ENCODE measurements around the gene JMJD1C. TPM values are rescaled to one million over a fixed set of nuclear protein-coding genes. Genes with fewer than 3 reads are reported as not detected.
"Not testable (repeated sequence)": the region's sequence is repeated elsewhere in the genome, so short reads cannot be mapped to it uniquely, and the experiment has no call there.

The JMJD1C gene, protein sequence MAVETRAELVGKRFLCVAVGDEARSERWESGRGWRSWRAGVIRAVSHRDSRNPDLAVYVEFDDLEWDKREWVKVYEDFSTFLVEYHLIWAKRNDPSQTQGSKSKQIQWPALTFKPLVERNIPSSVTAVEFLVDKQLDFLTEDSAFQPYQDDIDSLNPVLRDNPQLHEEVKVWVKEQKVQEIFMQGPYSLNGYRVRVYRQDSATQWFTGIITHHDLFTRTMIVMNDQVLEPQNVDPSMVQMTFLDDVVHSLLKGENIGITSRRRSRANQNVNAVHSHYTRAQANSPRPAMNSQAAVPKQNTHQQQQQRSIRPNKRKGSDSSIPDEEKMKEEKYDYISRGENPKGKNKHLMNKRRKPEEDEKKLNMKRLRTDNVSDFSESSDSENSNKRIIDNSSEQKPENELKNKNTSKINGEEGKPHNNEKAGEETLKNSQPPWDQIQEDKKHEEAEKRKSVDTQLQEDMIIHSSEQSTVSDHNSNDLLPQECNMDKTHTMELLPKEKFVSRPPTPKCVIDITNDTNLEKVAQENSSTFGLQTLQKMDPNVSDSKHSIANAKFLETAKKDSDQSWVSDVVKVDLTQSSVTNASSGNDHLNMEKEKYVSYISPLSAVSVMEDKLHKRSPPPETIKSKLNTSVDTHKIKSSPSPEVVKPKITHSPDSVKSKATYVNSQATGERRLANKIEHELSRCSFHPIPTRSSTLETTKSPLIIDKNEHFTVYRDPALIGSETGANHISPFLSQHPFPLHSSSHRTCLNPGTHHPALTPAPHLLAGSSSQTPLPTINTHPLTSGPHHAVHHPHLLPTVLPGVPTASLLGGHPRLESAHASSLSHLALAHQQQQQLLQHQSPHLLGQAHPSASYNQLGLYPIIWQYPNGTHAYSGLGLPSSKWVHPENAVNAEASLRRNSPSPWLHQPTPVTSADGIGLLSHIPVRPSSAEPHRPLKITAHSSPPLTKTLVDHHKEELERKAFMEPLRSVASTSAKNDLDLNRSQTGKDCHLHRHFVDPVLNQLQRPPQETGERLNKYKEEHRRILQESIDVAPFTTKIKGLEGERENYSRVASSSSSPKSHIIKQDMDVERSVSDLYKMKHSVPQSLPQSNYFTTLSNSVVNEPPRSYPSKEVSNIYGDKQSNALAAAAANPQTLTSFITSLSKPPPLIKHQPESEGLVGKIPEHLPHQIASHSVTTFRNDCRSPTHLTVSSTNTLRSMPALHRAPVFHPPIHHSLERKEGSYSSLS (N-terminal part only)
- total RNA-seq = 10 to 100 TPM; 68.7 to 74.5 TPM

- Mint-ChIP-seq H3K4me3 (peak within 1 kb of the TSS; percentile 95), H3K36me3 (ENCODE audit: low read depth) (no peaks in the 10 kb centered on the region), H3K4me1 (peaks cover 5% of the 10 kb centered on the region), H3K9me3 (no peaks in the 10 kb centered on the region), H3K27me3 (no peaks in the 10 kb centered on the region), H3K27ac (peak within 1 kb of the TSS; percentile 85)
- peak; percentile 81 for ATAC-seq (replicated peaks)
Observed at GRCh38 chr10:63465293-63466143, at the start of gene JMJD1C. JMJD1C (minus strand) TSS chr10:63465977; CDS start chr10:63465662, 315 bp downstream.

GRCh38 chr10:63515002-63515763, 49.4 kb upstream of the JMJD1C start:
- no peaks in the 10 kb centered on the region for H3K9me3 Mint-ChIP-seq
- peak; percentile 91 for ATAC-seq (replicated peaks)
- H3K4me1 Mint-ChIP-seq = peaks cover 32% of the 10 kb centered on the region
- H3K4me3 Mint-ChIP-seq = peak overlapping the region; percentile 68
- no peaks in the 10 kb centered on the region for H3K27me3 Mint-ChIP-seq
- peak overlapping the region; percentile 89 for H3K27ac Mint-ChIP-seq
- peaks cover 4% of the 10 kb centered on the region for H3K36me3 Mint-ChIP-seq (ENCODE audit: low read depth)

DNA sequence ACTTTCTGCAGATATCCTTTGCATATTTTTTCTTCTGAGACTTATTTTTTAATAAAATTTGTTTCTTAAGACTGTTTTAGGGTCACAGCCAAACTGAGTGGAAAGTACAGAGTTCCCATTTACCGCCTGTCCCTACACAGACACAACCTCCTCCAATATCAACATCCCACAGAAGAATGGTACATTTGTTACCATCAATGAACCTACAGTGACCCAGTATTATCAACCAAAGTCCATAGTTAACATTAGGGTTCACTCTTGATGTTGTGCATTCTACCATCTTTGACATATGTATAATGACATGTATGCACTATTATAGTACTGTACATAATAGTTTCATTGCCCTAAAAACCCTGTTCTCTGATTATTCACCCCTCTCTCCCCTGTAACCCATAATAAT, 40.8 kb upstream of the JMJD1C start:
- H3K4me1 Mint-ChIP-seq = peaks cover 5% of the 10 kb centered on the region
- H3K27ac Mint-ChIP-seq = no peak overlapping the region
- no peak overlapping the region for H3K4me3 Mint-ChIP-seq
- H3K27me3 Mint-ChIP-seq = no peaks in the 10 kb centered on the region
- no peaks in the 10 kb centered on the region for H3K9me3 Mint-ChIP-seq
- no peak for ATAC-seq (replicated peaks)
- no peaks in the 10 kb centered on the region for H3K36me3 Mint-ChIP-seq (ENCODE audit: low read depth)

GRCh38 chr10:63505562-63505961, 39.8 kb upstream of the JMJD1C start:
- no peak overlapping the region for H3K4me3 Mint-ChIP-seq
- ATAC-seq (replicated peaks) = no peak
- no peaks in the 10 kb centered on the region for H3K9me3 Mint-ChIP-seq
- no peaks in the 10 kb centered on the region for H3K27me3 Mint-ChIP-seq
- no peaks in the 10 kb centered on the region for H3K36me3 Mint-ChIP-seq (ENCODE audit: low read depth)
- H3K27ac Mint-ChIP-seq = peak overlapping the region; percentile 53
- H3K4me1 Mint-ChIP-seq = peaks cover 5% of the 10 kb centered on the region

DNA sequence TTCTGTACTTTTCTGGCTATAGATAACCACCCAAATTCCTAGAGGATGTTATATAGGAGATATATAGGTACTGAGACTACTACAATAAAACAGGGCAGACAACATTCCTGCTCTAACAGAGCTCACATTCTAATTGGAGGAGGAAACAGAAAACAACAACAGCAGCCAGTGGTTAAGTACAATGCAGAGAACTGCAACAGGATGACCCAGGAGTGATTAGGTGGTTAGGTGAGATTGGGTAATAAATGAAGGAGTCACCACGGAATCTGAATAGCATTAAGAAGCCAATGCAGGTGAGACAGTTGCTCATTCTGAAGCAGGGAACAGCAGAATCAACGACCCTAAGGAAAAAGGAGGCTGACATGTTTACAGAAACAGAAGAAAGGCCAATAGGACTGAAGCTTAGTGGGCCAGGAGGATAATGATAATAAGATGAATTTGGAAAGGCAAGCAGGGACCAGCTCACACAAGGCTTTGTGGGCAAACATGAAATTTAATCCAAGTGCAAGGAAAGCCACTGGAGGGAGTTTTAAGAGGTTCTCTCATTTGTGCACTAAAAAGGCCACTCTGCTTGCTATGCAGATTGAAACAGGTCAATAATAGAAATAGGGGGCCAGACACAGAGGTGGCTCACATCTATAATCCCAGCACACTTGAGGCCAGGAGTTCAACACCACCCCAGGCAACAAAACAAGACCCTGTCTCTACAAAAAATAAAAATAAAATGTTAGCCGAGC, 38.5 kb upstream of the JMJD1C start:
- H3K4me3 Mint-ChIP-seq = no peak overlapping the region
- H3K36me3 Mint-ChIP-seq (ENCODE audit: low read depth) = no peaks in the 10 kb centered on the region
- H3K9me3 Mint-ChIP-seq = no peaks in the 10 kb centered on the region
- no peaks in the 10 kb centered on the region for H3K27me3 Mint-ChIP-seq
- H3K4me1 Mint-ChIP-seq = peaks cover 5% of the 10 kb centered on the region
- no peak for ATAC-seq (replicated peaks)
- H3K27ac Mint-ChIP-seq = no peak overlapping the region

DNA sequence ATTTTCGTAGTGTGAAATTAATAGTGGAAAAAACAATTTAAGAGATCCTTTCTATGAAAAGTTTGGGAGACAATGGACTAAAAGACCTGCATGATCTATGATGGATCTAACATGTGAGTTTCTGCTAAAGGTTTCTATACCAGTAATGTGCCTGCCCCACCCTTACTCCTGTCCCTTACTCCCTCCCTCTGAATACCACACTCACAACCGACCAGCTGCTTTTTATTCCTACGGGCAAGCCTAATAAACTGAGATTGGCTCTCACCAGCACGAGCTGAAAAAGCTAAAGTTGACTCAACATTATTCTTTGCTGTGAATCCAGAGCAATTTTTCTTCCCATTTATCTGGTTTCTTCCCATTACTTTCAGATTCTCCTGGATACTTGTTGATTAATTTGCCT, 37.6 kb upstream of the JMJD1C start:
- H3K36me3 Mint-ChIP-seq (ENCODE audit: low read depth) = no peaks in the 10 kb centered on the region
- H3K4me1 Mint-ChIP-seq = peaks cover 9% of the 10 kb centered on the region
- no peaks in the 10 kb centered on the region for H3K27me3 Mint-ChIP-seq
- H3K4me3 Mint-ChIP-seq = no peak overlapping the region
- H3K27ac Mint-ChIP-seq = no peak overlapping the region
- H3K9me3 Mint-ChIP-seq = no peaks in the 10 kb centered on the region
- no peak for ATAC-seq (replicated peaks)

- Mint-ChIP-seq H3K4me1 (peaks cover 9% of the 10 kb centered on the region), H3K4me3 (no peak overlapping the region), H3K9me3 (no peaks in the 10 kb centered on the region), H3K27ac (no peak overlapping the region), H3K27me3 (no peaks in the 10 kb centered on the region), H3K36me3 (ENCODE audit: low read depth) (no peaks in the 10 kb centered on the region)
- no peak for ATAC-seq (replicated peaks)
Observed at GRCh38 chr10:63502832-63503231, 37.1 kb upstream of the JMJD1C start.

DNA sequence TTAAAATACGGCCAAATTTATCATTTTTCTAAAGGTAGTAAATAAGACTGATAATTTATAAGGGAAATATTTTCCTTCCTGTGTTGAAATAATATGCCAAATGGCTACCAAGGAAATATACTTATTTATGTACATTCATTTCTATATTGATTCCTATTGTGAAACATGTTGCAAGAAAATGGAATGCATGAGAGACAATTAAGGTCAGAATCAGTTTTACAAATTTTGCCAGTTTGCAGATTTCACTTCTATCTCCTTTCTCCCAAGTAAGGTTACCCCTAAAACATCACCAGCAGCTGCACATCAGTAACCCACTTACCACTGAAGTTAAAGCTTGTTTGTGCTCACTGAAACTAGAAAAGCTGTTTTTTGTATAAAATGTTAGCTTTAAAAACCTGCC, 36.2 kb upstream of the JMJD1C start:
- Mint-ChIP-seq H3K4me1 (peaks cover 9% of the 10 kb centered on the region), H3K9me3 (no peaks in the 10 kb centered on the region), H3K4me3 (no peak overlapping the region), H3K27me3 (no peaks in the 10 kb centered on the region), H3K27ac (no peak overlapping the region), H3K36me3 (ENCODE audit: low read depth) (no peaks in the 10 kb centered on the region)
- ATAC-seq (replicated peaks) = no peak

GRCh38 chr10:63500551-63500950, 34.8 kb upstream of the JMJD1C start:
- not testable (repeated sequence) for ATAC-seq (replicated peaks); H3K4me1 Mint-ChIP-seq; H3K27ac Mint-ChIP-seq; H3K27me3 Mint-ChIP-seq; H3K9me3 Mint-ChIP-seq; H3K36me3 Mint-ChIP-seq (ENCODE audit: low read depth); H3K4me3 Mint-ChIP-seq

GRCh38 chr10:63498665-63499064, 32.9 kb upstream of the JMJD1C start:
- Mint-ChIP-seq H3K27me3 (no peaks in the 10 kb centered on the region), H3K27ac (no peak overlapping the region), H3K4me3 (no peak overlapping the region), H3K36me3 (ENCODE audit: low read depth) (no peaks in the 10 kb centered on the region), H3K9me3 (no peaks in the 10 kb centered on the region), H3K4me1 (peaks cover 5% of the 10 kb centered on the region)
- ATAC-seq (replicated peaks) = no peak

- peaks cover 5% of the 10 kb centered on the region for H3K4me1 Mint-ChIP-seq
- H3K27ac Mint-ChIP-seq = no peak overlapping the region
- H3K36me3 Mint-ChIP-seq (ENCODE audit: low read depth) = no peaks in the 10 kb centered on the region
- no peak for ATAC-seq (replicated peaks)
- no peaks in the 10 kb centered on the region for H3K9me3 Mint-ChIP-seq
- no peaks in the 10 kb centered on the region for H3K27me3 Mint-ChIP-seq
- no peak overlapping the region for H3K4me3 Mint-ChIP-seq
Observed at GRCh38 chr10:63497321-63497720, 31.5 kb upstream of the JMJD1C start.

- H3K27me3 Mint-ChIP-seq = no peaks in the 10 kb centered on the region
- H3K4me3 Mint-ChIP-seq = no peak overlapping the region
- H3K4me1 Mint-ChIP-seq = peaks cover 5% of the 10 kb centered on the region
- no peak for ATAC-seq (replicated peaks)
- no peak overlapping the region for H3K27ac Mint-ChIP-seq
- H3K36me3 Mint-ChIP-seq (ENCODE audit: low read depth) = no peaks in the 10 kb centered on the region
- H3K9me3 Mint-ChIP-seq = no peaks in the 10 kb centered on the region
Observed at GRCh38 chr10:63496561-63496960, 30.8 kb upstream of the JMJD1C start.

GRCh38 chr10:63494951-63495350, 29.2 kb upstream of the JMJD1C start:
- Mint-ChIP-seq H3K27ac (no peak overlapping the region), H3K4me3 (no peak overlapping the region), H3K27me3 (no peaks in the 10 kb centered on the region), H3K9me3 (no peaks in the 10 kb centered on the region), H3K36me3 (ENCODE audit: low read depth) (no peaks in the 10 kb centered on the region), H3K4me1 (peaks cover 5% of the 10 kb centered on the region)
- no peak for ATAC-seq (replicated peaks)

Measured in activated T-helper 17 cell treated with anti-CD3 and anti-CD28 coated beads, Interleukin-2, amount 50 U/mL, for 72 hours (primary cell).